Hepatocyte (in vitro differentiated cells): ENCODE results near the gene ABTB1.

ENCODE experiments used
- CTCF ChIP-seq: fragments of 200-600 bp; sonication (generic); IDR thresholded peaks from 2 replicates; pipeline ENCODE4 v1.5.1; 2016; ENCODE audit warnings: antibody characterized with exemption, mild to moderate bottlenecking; ENCODE audit not compliant: poor library complexity
- EZH2 ChIP-seq: fragments of 200-600 bp; sonication (generic); IDR thresholded peaks from 2 replicates; pipeline ENCODE4 v1.6.1; 2016; ENCODE audit warnings: antibody characterized with exemption, mild to moderate bottlenecking, borderline replicate concordance

- TF ChIP-seq CTCF (no peak), EZH2 (no peak)
These were observed 5.6 kb upstream of the ABTB1 start for GRCh38 chr3:127667119-127667681.
